OCI-M2 (cell line): ENCODE data around the gene SH2D6.
"Not testable (repeated sequence)": the region's sequence is repeated elsewhere in the genome, so short reads cannot be mapped to it uniquely, and the experiment has no call there.

Source experiments
- DNase-seq: peaks from one replicate; lab custom pipeline; 2025; ENCODE audit not compliant: unreplicated experiment; lab: John Stamatoyannopoulos, UW

SH2D6 gene

GRCh38 chr2:85468096-85468703 lies 49.7 kb downstream of the SH2D6 start:
- no peak for DNase-seq

GRCh38 chr2:85468704-85469349 lies 50.3 kb downstream of the SH2D6 start:
- DNase-seq = no peak

- no peak for DNase-seq
Measured at GRCh38 chr2:85470850-85471800, 52.6 kb downstream of the SH2D6 start.

- no peak for DNase-seq
Measured at GRCh38 chr2:85472261-85472660, 53.7 kb downstream of the SH2D6 start.

GRCh38 chr2:85475799-85476490 lies 57.4 kb downstream of the SH2D6 start:
- no peak for DNase-seq

- DNase-seq = no peak
Measured at GRCh38 chr2:85476624-85477023, 58.1 kb downstream of the SH2D6 start.

- DNase-seq = no peak
Measured at GRCh38 chr2:85477884-85478283, 59.4 kb downstream of the SH2D6 start.

GRCh38 chr2:85481818-85482777 lies 63.6 kb downstream of the SH2D6 start:
- no peak for DNase-seq

GRCh38 chr2:85484615-85485014 lies 66.1 kb downstream of the SH2D6 start:
- DNase-seq = not testable (repeated sequence)

GRCh38 chr2:85485815-85486214 lies 67.3 kb downstream of the SH2D6 start:
- DNase-seq = no peak
